Colon (tissue), 2 donors: ENCODE data around the gene TSEN34.
"Not testable (repeated sequence)": the region's sequence is repeated elsewhere in the genome, so short reads cannot be mapped to it uniquely, and the experiment has no call there.

Experiments
- FAIRE-seq: peaks from 2 replicates; lab custom pipeline; 2012; peaks lifted over from hg19 to GRCh38; lab: Jason Lieb, UNC
- donor health status: control.
- donor health status: control.

TSEN34 gene

GRCh38 chr19:54160854-54161253 is 30.3 kb upstream of the TSEN34 start:
- no peak for FAIRE-seq

- no peak for FAIRE-seq
Measured at GRCh38 chr19:54162241-54162805, 28.8 kb upstream of the TSEN34 start.

- no peak for FAIRE-seq
Measured at GRCh38 chr19:54162884-54163283, 28.2 kb upstream of the TSEN34 start.

GRCh38 chr19:54164369-54165068 is 26.6 kb upstream of the TSEN34 start:
- no peak for FAIRE-seq

GRCh38 chr19:54165222-54165621 is 25.9 kb upstream of the TSEN34 start:
- no peak for FAIRE-seq

- FAIRE-seq = no peak
Measured at GRCh38 chr19:54168174-54168917, 22.8 kb upstream of the TSEN34 start.

GRCh38 chr19:54169149-54169740 is 21.9 kb upstream of the TSEN34 start:
- FAIRE-seq = no peak

- FAIRE-seq = not testable (repeated sequence)
Measured at GRCh38 chr19:54171736-54172431, 19.2 kb upstream of the TSEN34 start.

GRCh38 chr19:54172471-54173358 is 18.4 kb upstream of the TSEN34 start, which contains the start of gene TMC4:
Gene TMC4, minus strand, starts transcription at chr19:54173160. Its CDS starts 43 bp downstream, at chr19:54173117.
- no peak for FAIRE-seq

- FAIRE-seq = no peak
Measured at GRCh38 chr19:54173359-54173699, 17.8 kb upstream of the TSEN34 start.

GRCh38 chr19:54173951-54174834 is 16.9 kb upstream of the TSEN34 start:
- no peak for FAIRE-seq

GRCh38 chr19:54178581-54179261 is 12.4 kb upstream of the TSEN34 start:
- FAIRE-seq = no peak

GRCh38 chr19:54179262-54179852 is 11.8 kb upstream of the TSEN34 start:
- no peak for FAIRE-seq

GRCh38 chr19:54179921-54180461 is 11.1 kb upstream of the TSEN34 start:
- FAIRE-seq = no peak

- no peak for FAIRE-seq
Measured at GRCh38 chr19:54180691-54181091, 10.4 kb upstream of the TSEN34 start.

- not testable (repeated sequence) for FAIRE-seq
Measured at GRCh38 chr19:54181894-54182293, 9.2 kb upstream of the TSEN34 start.

GRCh38 chr19:54183431-54183830 is 7.7 kb upstream of the TSEN34 start:
- no peak for FAIRE-seq

GRCh38 chr19:54186351-54186750 is 4.8 kb upstream of the TSEN34 start:
- FAIRE-seq = no peak

- no peak for FAIRE-seq
Measured at GRCh38 chr19:54186934-54187381, 4.2 kb upstream of the TSEN34 start.
